CD4-positive, alpha-beta memory T cell (primary cell): ENCODE measurements around the gene LPAR3. TPM values are rescaled to one million over a fixed set of nuclear protein-coding genes. Genes with fewer than 3 reads are reported as not detected.
"Not testable (repeated sequence)": the region's sequence is repeated elsewhere in the genome, so short reads cannot be mapped to it uniquely, and the experiment has no call there.

Experiments
- CTCF ChIA-PET: fragments of 350-600 bp; sonication (Branson Sonifier 250); formaldehyde crosslinking; loops from one replicate; lab custom pipeline; 2021; ENCODE audit warnings: inconsistent platforms; ENCODE audit not compliant: partially characterized antibody; lab: Charles Lee
- POLR2A ChIA-PET: fragments of 350-600 bp; sonication (Branson Sonifier 250); formaldehyde crosslinking; loops from one replicate; lab custom pipeline; 2021; ENCODE audit not compliant: partially characterized antibody; lab: Charles Lee
- DNase-seq, 5 donors: peaks; one replicate each; pipeline versions ENCODE4 v3.0.0 to v3.0.0-alpha.2; 2020 to 2022; ENCODE audit warnings: mixed read lengths in 1 of 5
- H3K27ac ChIP-seq: one replicate; pipeline ENCODE4 v1.7.0; 2013; ENCODE audit warnings: low read depth, low read length
- H3K27me3 ChIP-seq: 2 replicates; pipeline ENCODE4 v1.7.0; 2013; ENCODE audit warnings: mild to moderate bottlenecking, low read length, moderate library complexity; ENCODE audit not compliant: insufficient read depth
- H3K36me3 ChIP-seq: 2 replicates; pipeline ENCODE4 v1.7.0; 2013; ENCODE audit warnings: mild to moderate bottlenecking, low read length, moderate library complexity; ENCODE audit not compliant: insufficient read depth
- H3K4me1 ChIP-seq: 2 replicates; pipeline ENCODE4 v1.7.0; 2013; ENCODE audit warnings: mild to moderate bottlenecking, low read length, moderate library complexity; ENCODE audit not compliant: insufficient read depth
- H3K4me3 ChIP-seq, 2 donors: one replicate each; pipeline ENCODE4 v1.7.0; 2013; ENCODE audit warnings: low read length in 2 of 2, mild to moderate bottlenecking in 1 of 2
- H3K9me3 ChIP-seq, 2 donors: one replicate each; pipeline ENCODE4 v1.7.0; 2013; ENCODE audit warnings: low read length in 2 of 2, control low read depth in 1 of 2; ENCODE audit not compliant: control insufficient read depth in 1 of 2
- H3K27ac Mint-ChIP-seq, 7 donors: one replicate each; pipeline ENCODE4 v1.8.0; 2020 to 2021; ENCODE audit warnings: mixed read lengths in 7 of 7, mild to moderate bottlenecking in 6 of 7, inconsistent platforms in 3 of 7, moderate library complexity in 3 of 7
- H3K27me3 Mint-ChIP-seq, 2 donors: one replicate each; pipeline ENCODE4 v1.8.0; 2020 to 2021; ENCODE audit warnings: mixed read lengths in 2 of 2
- H3K36me3 Mint-ChIP-seq, 2 donors: one replicate each; pipeline ENCODE4 v1.8.0; 2020 to 2021; ENCODE audit warnings: mixed read lengths in 2 of 2, inconsistent platforms in 1 of 2, mild to moderate bottlenecking in 1 of 2
- H3K4me1 Mint-ChIP-seq, 4 donors: one replicate each; pipeline ENCODE4 v1.8.0; 2020 to 2021; ENCODE audit warnings: mixed read lengths in 4 of 4, mild to moderate bottlenecking in 1 of 4
- H3K4me3 Mint-ChIP-seq, 8 donors: one replicate each; pipeline ENCODE4 v1.8.0; 2020 to 2021; ENCODE audit warnings: mixed read lengths in 8 of 8, mild to moderate bottlenecking in 7 of 8, moderate library complexity in 6 of 8, inconsistent platforms in 3 of 8
- H3K9me3 Mint-ChIP-seq, 8 donors: one replicate each; pipeline ENCODE4 v1.8.0; 2020 to 2021; ENCODE audit warnings: mixed read lengths in 8 of 8, mild to moderate bottlenecking in 5 of 8, inconsistent platforms in 3 of 8, moderate library complexity in 1 of 8
- intact Hi-C: fragments of 100-400 bp; cut with micrococcal nuclease; formaldehyde crosslinking; loops from one replicate; pipeline ENCODE4 v1.15.1; 2023
- polyA plus RNA-seq, 2 donors: library from polyadenylated mRNA; unstranded; fragments of 300-500 nt; fragmentation: Illumina TruSeq; gene quantifications; one replicate each; pipeline ENCODE4 v1.2.3, GENCODE V29; 2021
- total RNA-seq, 2 experiments: library from RNA; stranded (reverse); gene quantifications; one replicate each; pipeline ENCODE4 v1.2.3, GENCODE V29; 2021

Gene LPAR3
- total and polyA plus RNA-seq, 4 experiments from 2014 or later: 2.4 to 4.1 (median 3.1) TPM

GRCh38 chr1:84919461-84919970 is 26.5 kb upstream of the LPAR3 start:
- DNase-seq: no peak
- no peaks in the 10 kb centered on the region for H3K36me3 Mint-ChIP-seq
- POLR2A ChIA-PET: no interaction called here
- Histone ChIP-seq H3K27ac (no peak overlapping the region), H3K4me3 (no peak overlapping the region), H3K9me3 (no peaks in the 10 kb centered on the region), H3K36me3 (no peaks in the 10 kb centered on the region), H3K27me3 (no peaks in the 10 kb centered on the region), H3K4me1 (no peaks in the 10 kb centered on the region)
- CTCF ChIA-PET: interaction anchor here (0.6 kb wide), 1 partner anchor 59 kb away, joined by 3 read pairs; no protein-coding TSS in a partner anchor
- H3K27me3 Mint-ChIP-seq: peaks cover 0 to 3% of the 10 kb centered on the region in 2 donors
- intact Hi-C loops: no loop called here
- H3K4me3 Mint-ChIP-seq: no peak overlapping the region
- no peaks in the 10 kb centered on the region for H3K4me1 Mint-ChIP-seq
- no peak overlapping the region for H3K27ac Mint-ChIP-seq
- no peaks in the 10 kb centered on the region for H3K9me3 Mint-ChIP-seq

GRCh38 chr1:84918726-84919336 is 25.8 kb upstream of the LPAR3 start:
- no peaks in the 10 kb centered on the region for H3K4me1 Mint-ChIP-seq

GRCh38 chr1:84916897-84917296 is 23.9 kb upstream of the LPAR3 start:
- CTCF ChIA-PET: no interaction called here
- Histone ChIP-seq H3K36me3 (no peaks in the 10 kb centered on the region), H3K9me3 (no peaks in the 10 kb centered on the region), H3K4me3 (no peak overlapping the region), H3K4me1 (no peaks in the 10 kb centered on the region), H3K27me3 (no peaks in the 10 kb centered on the region), H3K27ac (no peak overlapping the region)
- intact Hi-C loops: no loop called here
- H3K27me3 Mint-ChIP-seq: peaks cover 0 to 3% of the 10 kb centered on the region in 2 donors
- POLR2A ChIA-PET: no interaction called here
- no peak overlapping the region for H3K4me3 Mint-ChIP-seq
- H3K27ac Mint-ChIP-seq: no peak overlapping the region
- no peaks in the 10 kb centered on the region for H3K36me3 Mint-ChIP-seq
- DNase-seq: no peak
- H3K9me3 Mint-ChIP-seq: peaks cover 0 to 2% (median 0%) of the 10 kb centered on the region in 8 donors
- no peaks in the 10 kb centered on the region for H3K4me1 Mint-ChIP-seq

More at GRCh38 chr1:84918726-84919336, 25.8 kb upstream of the LPAR3 start:
- Histone ChIP-seq H3K4me1 (no peaks in the 10 kb centered on the region), H3K27ac (no peak overlapping the region), H3K4me3 (no peak overlapping the region), H3K27me3 (no peaks in the 10 kb centered on the region), H3K36me3 (no peaks in the 10 kb centered on the region), H3K9me3 (no peaks in the 10 kb centered on the region)
- DNase-seq: no peak
- no peak overlapping the region for H3K4me3 Mint-ChIP-seq
- no peak overlapping the region for H3K27ac Mint-ChIP-seq
- ChIA-PET CTCF (interaction anchor here (0.6 kb wide), 1 partner anchor 58 kb away, joined by 3 read pairs; no protein-coding TSS in a partner anchor), POLR2A (no interaction called here)
- H3K27me3 Mint-ChIP-seq: peaks cover 0 to 3% of the 10 kb centered on the region in 2 donors
- H3K36me3 Mint-ChIP-seq: no peaks in the 10 kb centered on the region
- H3K9me3 Mint-ChIP-seq: no peaks in the 10 kb centered on the region
- intact Hi-C loops: no loop called here

DNA sequence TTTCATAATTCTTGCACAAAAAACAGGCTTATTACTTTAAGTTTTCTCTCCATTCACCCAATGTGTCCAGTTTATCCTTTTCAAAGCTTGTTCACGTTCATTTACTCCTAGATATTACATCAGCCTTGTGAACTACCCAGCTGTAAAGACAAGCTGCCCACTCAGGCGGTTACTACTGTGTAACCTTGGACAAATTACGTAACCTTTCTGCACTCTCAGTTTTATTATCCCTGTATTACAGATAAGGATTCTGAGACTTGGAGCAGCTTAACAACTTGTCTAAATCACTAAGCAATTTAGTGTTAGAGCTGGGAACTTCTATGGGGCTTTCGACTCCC is 20.5 kb upstream of the LPAR3 start:
- no peak overlapping the region for H3K4me3 Mint-ChIP-seq
- H3K4me1 ChIP-seq: no peaks in the 10 kb centered on the region
- intact Hi-C loops: no loop called here
- H3K9me3 ChIP-seq: no peaks in the 10 kb centered on the region
- no peaks in the 10 kb centered on the region for H3K27me3 ChIP-seq
- ChIA-PET CTCF (no interaction called here), POLR2A (no interaction called here)
- no peaks in the 10 kb centered on the region for H3K36me3 Mint-ChIP-seq
- DNase-seq: no peak
- H3K9me3 Mint-ChIP-seq: peaks cover 0 to 2% (median 0%) of the 10 kb centered on the region in 8 donors
- H3K36me3 ChIP-seq: no peaks in the 10 kb centered on the region
- no peaks in the 10 kb centered on the region for H3K4me1 Mint-ChIP-seq
- H3K27me3 Mint-ChIP-seq: peaks cover 0 to 4% of the 10 kb centered on the region in 2 donors
- H3K4me3 ChIP-seq: no peak overlapping the region
- H3K27ac Mint-ChIP-seq: no peak overlapping the region
- H3K27ac ChIP-seq: no peak overlapping the region

DNA sequence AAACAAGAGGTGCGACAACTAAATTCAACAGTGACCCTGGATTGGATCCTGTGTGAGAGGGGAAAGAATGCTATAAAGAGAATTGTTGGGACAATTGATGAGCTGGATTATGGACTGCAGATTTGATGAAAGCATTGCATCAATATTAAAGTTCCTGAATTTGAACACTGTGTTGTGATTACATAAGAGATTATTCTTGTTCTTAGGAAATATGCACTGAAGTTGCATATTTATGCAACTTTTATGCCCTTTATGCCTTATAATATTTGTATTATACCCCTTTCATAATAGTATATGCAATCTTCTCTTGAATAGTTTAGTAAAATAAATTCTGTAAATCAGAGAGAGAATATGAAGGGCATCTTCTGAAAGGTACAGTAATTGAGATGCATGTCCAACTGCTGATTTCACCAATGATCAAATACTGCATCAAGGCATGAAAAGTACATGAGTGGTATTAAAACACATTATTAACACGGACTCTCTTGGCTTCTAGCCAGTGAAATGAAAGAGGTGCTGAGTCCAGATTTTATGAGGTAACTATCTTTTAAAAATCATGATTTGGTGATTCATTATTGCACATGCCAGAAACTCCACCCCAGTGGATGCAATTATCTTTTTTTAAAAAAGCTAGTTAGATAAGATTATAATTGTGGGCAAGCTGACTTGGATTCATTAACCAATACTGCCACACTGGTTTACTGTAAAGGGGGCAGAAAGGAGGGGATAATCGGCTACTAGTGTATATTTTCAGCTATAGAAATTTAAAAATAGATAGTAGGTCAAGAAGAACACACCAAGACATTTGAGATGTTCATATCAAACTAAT is 19.9 kb upstream of the LPAR3 start:
- H3K27ac Mint-ChIP-seq: no peak overlapping the region
- no peaks in the 10 kb centered on the region for H3K36me3 Mint-ChIP-seq
- intact Hi-C loops: no loop called here

GRCh38 chr1:84908746-84909464 is 15.9 kb upstream of the LPAR3 start:
- intact Hi-C loops, H3K27ac ChIP-seq, POLR2A ChIA-PET, H3K4me1 Mint-ChIP-seq, H3K27me3 ChIP-seq, H3K27ac Mint-ChIP-seq, H3K4me1 ChIP-seq, H3K9me3 ChIP-seq, H3K4me3 ChIP-seq, CTCF ChIA-PET, H3K36me3 ChIP-seq, DNase-seq, H3K27me3 Mint-ChIP-seq, H3K9me3 Mint-ChIP-seq, H3K4me3 Mint-ChIP-seq, H3K36me3 Mint-ChIP-seq: not testable (repeated sequence)

More for the DNA sequence above, 19.9 kb upstream of the LPAR3 start:
- Histone ChIP-seq H3K4me1 (no peaks in the 10 kb centered on the region), H3K9me3 (no peaks in the 10 kb centered on the region), H3K27me3 (no peaks in the 10 kb centered on the region), H3K4me3 (no peak overlapping the region), H3K36me3 (no peaks in the 10 kb centered on the region), H3K27ac (no peak overlapping the region)
- Mint-ChIP-seq H3K9me3 (peaks cover 0 to 2% (median 0%) of the 10 kb centered on the region in 8 donors), H3K4me3 (no peak overlapping the region), H3K27me3 (peaks cover 0 to 1% of the 10 kb centered on the region in 2 donors), H3K4me1 (no peaks in the 10 kb centered on the region)
- CTCF ChIA-PET: no interaction called here
- DNase-seq: no peak
- POLR2A ChIA-PET: no interaction called here
